ENCODE measurements around the gene GSC2.
A peak's percentile ranks its signal among the peaks of the same experiment; 100 is the strongest.

GSC2 gene

GRCh38 chr22:19118329-19118880 is 31.7 kb downstream of the GSC2 start:
- DNase-seq: no peak

GRCh38 chr22:19117111-19117512 is 33.0 kb downstream of the GSC2 start:
- DNase-seq: no peak

- DNase-seq: no peak
Observed at GRCh38 chr22:19115628-19116027, 34.5 kb downstream of the GSC2 start.

GRCh38 chr22:19114984-19115552 is 35.0 kb downstream of the GSC2 start:
- DNase-seq: no peak

- DNase-seq: no peak
Observed at GRCh38 chr22:19113429-19113828, 36.7 kb downstream of the GSC2 start.

- DNase-seq: no peak
Observed at GRCh38 chr22:19111584-19111983, 38.5 kb downstream of the GSC2 start.

GRCh38 chr22:19111140-19111539 is 39.0 kb downstream of the GSC2 start:
- DNase-seq: no peak

GRCh38 chr22:19110646-19111045 is 39.4 kb downstream of the GSC2 start:
- no peak for DNase-seq

GRCh38 chr22:19110064-19110458 is 40.0 kb downstream of the GSC2 start:
- DNase-seq: no peak

GRCh38 chr22:19109198-19110063 is 40.7 kb downstream of the GSC2 start:
- DNase-seq: no peak

GRCh38 chr22:19108807-19109197 is 41.3 kb downstream of the GSC2 start:
- DNase-seq: no peak

GRCh38 chr22:19107730-19108074 is 42.4 kb downstream of the GSC2 start:
- DNase-seq: no peak

GRCh38 chr22:19106886-19107729 is 43.0 kb downstream of the GSC2 start:
- DNase-seq: no peak

GRCh38 chr22:19105867-19106802 is 44.0 kb downstream of the GSC2 start:
- no peak for DNase-seq

- no peak for DNase-seq
Observed at GRCh38 chr22:19105456-19105855, 44.6 kb downstream of the GSC2 start.

GRCh38 chr22:19103880-19104821 is 45.9 kb downstream of the GSC2 start:
- DNase-seq: no peak

- DNase-seq: peak; percentile 10
Observed at GRCh38 chr22:19098157-19098556, 51.9 kb downstream of the GSC2 start.

GRCh38 chr22:19097518-19097917 is 52.6 kb downstream of the GSC2 start:
- peak; percentile 20 for DNase-seq
